HEK293T (cell line): ENCODE results near the gene NUAK1.

ENCODE experiments used
- CTCF ChIA-PET: fragments of 350-600 bp; formaldehyde crosslinking; extraction: SDS; loops from one replicate; lab custom pipeline; 2021; ENCODE audit warnings: antibody characterized with exemption, inconsistent platforms; lab: Yijun Ruan, JAX
- POLR2A ChIA-PET: fragments of 350-600 bp; formaldehyde crosslinking; extraction: SDS; loops from one replicate; lab custom pipeline; 2020; ENCODE audit warnings: antibody characterized with exemption, inconsistent platforms; lab: Yijun Ruan, JAX
- DNase-seq: peaks from one replicate; pipeline ENCODE4 v3.0.0; 2012; ENCODE audit warnings: mixed read lengths; ENCODE audit errors: extremely low spot score
- ARNT ChIP-seq: fragments of 450-650 bp; IDR thresholded peaks from 2 replicates; pipeline ENCODE4 v1.6.1; 2017; ENCODE audit warnings: mild to moderate bottlenecking
- BHLHE40 ChIP-seq: fragments of 450-650 bp; IDR thresholded peaks from 2 replicates; pipeline ENCODE4 v1.6.1; 2016; ENCODE audit warnings: mild to moderate bottlenecking, moderate library complexity, borderline replicate concordance
- CTBP1 ChIP-seq: fragments of 450-650 bp; IDR thresholded peaks from 2 replicates; pipeline ENCODE4 v1.6.1; 2016; ENCODE audit warnings: borderline replicate concordance
- ELF4 ChIP-seq: fragments of 450-650 bp; IDR thresholded peaks from 2 replicates; pipeline ENCODE4 v1.6.1; 2017; ENCODE audit warnings: antibody characterized with exemption
- FOXA1 ChIP-seq: fragments of 450-650 bp; IDR thresholded peaks from 2 replicates; pipeline ENCODE4 v1.6.1; 2016; ENCODE audit warnings: mild to moderate bottlenecking
- FOXK2 ChIP-seq: fragments of 450-650 bp; IDR thresholded peaks from 2 replicates; pipeline ENCODE4 v1.6.1; 2016; ENCODE audit warnings: mild to moderate bottlenecking
- FOXM1 ChIP-seq: fragments of 450-650 bp; IDR thresholded peaks from 2 replicates; pipeline ENCODE4 v1.6.1; 2017; ENCODE audit warnings: mild to moderate bottlenecking, borderline replicate concordance
- HDGF ChIP-seq: fragments of 450-650 bp; IDR thresholded peaks from 2 replicates; pipeline ENCODE4 v1.6.1; 2017; ENCODE audit warnings: antibody characterized with exemption, borderline replicate concordance
- L3MBTL2 ChIP-seq: fragments of 450-650 bp; conservative IDR thresholded peaks from 2 replicates; pipeline ENCODE4 v1.6.1; 2016; ENCODE audit warnings: mild to moderate bottlenecking
- LEF1 ChIP-seq: fragments of 450-650 bp; IDR thresholded peaks from 2 replicates; pipeline ENCODE4 v1.6.1; 2017; ENCODE audit warnings: mild to moderate bottlenecking, borderline replicate concordance
- NFRKB ChIP-seq: fragments of 450-650 bp; IDR thresholded peaks from 2 replicates; pipeline ENCODE4 v1.6.1; 2016; ENCODE audit warnings: mild to moderate bottlenecking, moderate library complexity
- PKNOX1 ChIP-seq: fragments of 450-650 bp; IDR thresholded peaks from 2 replicates; pipeline ENCODE4 v1.6.1; 2016
- SP1 ChIP-seq: fragments of 450-650 bp; IDR thresholded peaks from 2 replicates; pipeline ENCODE4 v1.6.1; 2017
- SUZ12 ChIP-seq: fragments of 450-650 bp; IDR thresholded peaks from 2 replicates; pipeline ENCODE4 v1.6.1; 2016; ENCODE audit warnings: mild to moderate bottlenecking
- TARDBP ChIP-seq: fragments of 450-650 bp; IDR thresholded peaks from 2 replicates; pipeline ENCODE4 v1.6.1; 2016
- ZNF384 ChIP-seq: fragments of 450-650 bp; IDR thresholded peaks from 2 replicates; pipeline ENCODE4 v1.6.1; 2016

NUAK1 gene

GRCh38 chr12:106091446-106091820 is 47.3 kb downstream of the NUAK1 start:
- TF ChIP-seq FOXK2 (no peak), HDGF (no peak), NFRKB (no peak), ARNT (no peak), ELF4 (no peak), CTBP1 (no peak), L3MBTL2 (no peak), SP1 (no peak), PKNOX1 (no peak), TARDBP (no peak), FOXM1 (no peak)
- no peak for DNase-seq
- POLR2A ChIA-PET: no interaction called here
- CTCF ChIA-PET: no interaction called here

GRCh38 chr12:106090591-106091445 is 47.9 kb downstream of the NUAK1 start:
- ChIA-PET CTCF (interaction anchor here (0.8 kb wide), 1 partner anchor 670 kb away, joined by 3 read pairs; no protein-coding TSS in a partner anchor), POLR2A (interaction anchor here (1.1 kb wide), 1 partner anchor 48 kb away, joined by 3 read pairs; the partner anchor contains the start of gene NUAK1)
- DNase-seq: no peak
- TF ChIP-seq ELF4 (no peak), LEF1 (no peak), CTBP1 (no peak), ARNT (no peak), L3MBTL2 (no peak), PKNOX1 (0 out of 2 replicates have a peak, but pooled peaks have one; percentile 29)

- ChIA-PET CTCF (no interaction called here), POLR2A (interaction anchor here (1.1 kb wide), 1 partner anchor 49 kb away, joined by 3 read pairs; the partner anchor contains the start of gene NUAK1)
- DNase-seq: no peak
- no peak for TF ChIP-seq NFRKB
- no peak for TF ChIP-seq HDGF
- TF ChIP-seq BHLHE40: no peak
- no peak for TF ChIP-seq SP1
- TF ChIP-seq PKNOX1: no peak
- no peak for TF ChIP-seq FOXK2
- TF ChIP-seq ELF4: no peak
- TF ChIP-seq L3MBTL2: no peak
- TF ChIP-seq LEF1: no peak
- no peak for TF ChIP-seq ARNT
- no peak for TF ChIP-seq CTBP1
Measured at GRCh38 chr12:106089935-106090334, 48.8 kb downstream of the NUAK1 start.

GRCh38 chr12:106088811-106089485 is 49.8 kb downstream of the NUAK1 start:
- CTCF ChIA-PET: no interaction called here
- POLR2A ChIA-PET: no interaction called here
- no peak for TF ChIP-seq FOXK2
- TF ChIP-seq SP1: no peak
- no peak for TF ChIP-seq HDGF
- TF ChIP-seq ARNT: no peak
- TF ChIP-seq ZNF384: no peak
- no peak for TF ChIP-seq LEF1
- TF ChIP-seq NFRKB: no peak
- no peak for DNase-seq

GRCh38 chr12:106088246-106088808 is 50.4 kb downstream of the NUAK1 start:
- POLR2A ChIA-PET: no interaction called here
- no peak for DNase-seq
- TF ChIP-seq ELF4 (no peak), FOXK2 (no peak), CTBP1 (no peak), L3MBTL2 (no peak), PKNOX1 (no peak), SUZ12 (no peak), TARDBP (no peak), LEF1 (no peak), FOXA1 (no peak), FOXM1 (no peak), HDGF (no peak), BHLHE40 (no peak), ZNF384 (no peak), NFRKB (no peak), SP1 (no peak), ARNT (no peak)
- CTCF ChIA-PET: no interaction called here
